AML-193 (cell line): Measurements from ENCODE around the gene NELFB.
"Not testable (repeated sequence)": the region's sequence is repeated elsewhere in the genome, so short reads cannot be mapped to it uniquely, and the experiment has no call there.

Source experiments
- DNase-seq, 2 experiments: peaks; one replicate each; lab custom pipeline; 2025; lab: John Stamatoyannopoulos, UW

Gene NELFB

GRCh38 chr9:137247135-137247915 lies 7.8 kb upstream of the NELFB start:
- no peak for DNase-seq

- no peak for DNase-seq
These were observed 7.3 kb upstream of the NELFB start for GRCh38 chr9:137247916-137248175.

GRCh38 chr9:137250329-137251193 lies 4.6 kb upstream of the NELFB start:
- DNase-seq: no peak

GRCh38 chr9:137251194-137251461 lies 4.0 kb upstream of the NELFB start, which contains the start of gene STPG3:
STPG3 (plus strand) TSS chr9:137251286; CDS start chr9:137251287, 1 bp downstream.
- no peak for DNase-seq

- no peak for DNase-seq
These were observed 3.4 kb upstream of the NELFB start for GRCh38 chr9:137251490-137252268.

- no peak for DNase-seq
These were observed 2.3 kb upstream of the NELFB start for GRCh38 chr9:137252555-137253506.

- DNase-seq: no peak
These were observed 1.2 kb upstream of the NELFB start for GRCh38 chr9:137253717-137254623.

- DNase-seq: peak in 1 of 2 experiments; percentile 13
These were observed 454 bp downstream of the NELFB start for GRCh38 chr9:137255448-137256114.

- no peak for DNase-seq
These were observed 1.2 kb downstream of the NELFB start for GRCh38 chr9:137256362-137256761.

GRCh38 chr9:137256856-137257255 lies 1.7 kb downstream of the NELFB start:
- no peak for DNase-seq

- not testable (repeated sequence) for DNase-seq
These were observed 7.2 kb downstream of the NELFB start for GRCh38 chr9:137262173-137262908.

- no peak for DNase-seq
These were observed 7.8 kb downstream of the NELFB start for GRCh38 chr9:137262909-137263285.

GRCh38 chr9:137263506-137263905 lies 8.4 kb downstream of the NELFB start:
- DNase-seq: no peak

GRCh38 chr9:137264067-137264466 lies 8.9 kb downstream of the NELFB start:
- no peak for DNase-seq

GRCh38 chr9:137265496-137266161 lies 10.5 kb downstream of the NELFB start:
- DNase-seq: no peak

- no peak for DNase-seq
These were observed 11.0 kb downstream of the NELFB start for GRCh38 chr9:137266162-137266527.

- no peak for DNase-seq
These were observed 11.7 kb downstream of the NELFB start for GRCh38 chr9:137266585-137267453.

GRCh38 chr9:137267933-137268355 lies 12.8 kb downstream of the NELFB start:
- DNase-seq: no peak
